ENCODE measurements around the gene NPSR1. TPM values are rescaled to one million over a fixed set of nuclear protein-coding genes. Genes with fewer than 3 reads are reported as not detected.
"Not testable (repeated sequence)": the region's sequence is repeated elsewhere in the genome, so short reads cannot be mapped to it uniquely, and the experiment has no call there.

The NPSR1 gene
- total and polyA plus RNA-seq, 5 donors from 2014 or later, result not detected

DNA sequence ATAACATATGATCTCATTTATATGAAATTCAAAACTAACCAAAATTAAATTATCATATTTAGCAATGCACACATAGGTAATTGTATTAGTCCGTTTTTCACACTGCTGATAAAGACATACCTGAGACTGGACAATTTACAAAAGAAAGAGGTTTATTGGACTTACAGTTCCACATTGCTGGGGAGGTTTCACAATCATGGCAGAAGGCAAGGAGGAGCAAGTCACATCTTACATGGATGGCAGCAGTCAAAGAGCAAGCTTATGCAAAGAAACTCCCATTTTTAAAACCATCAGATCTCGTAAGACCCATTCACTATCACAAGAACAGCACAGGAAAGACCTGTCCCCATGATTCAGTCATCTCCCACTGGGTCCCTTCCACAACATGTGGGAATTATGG, 200.4 kb downstream of the NPSR1 start:
- not testable (repeated sequence) for H3K27me3 ChIP-seq (ENCODE audit: control insufficient read depth, insufficient read depth, low read length); H3K36me3 Mint-ChIP-seq; H3K4me3 Mint-ChIP-seq; DNase-seq; H3K27ac ChIP-seq (ENCODE audit: insufficient read depth, low read length, poor library complexity, severe bottlenecking); H3K9me3 Mint-ChIP-seq; H3K4me1 ChIP-seq (ENCODE audit: control insufficient read depth, insufficient read depth, low read length, poor library complexity, severe bottlenecking); ATAC-seq (ENCODE audit: low read depth in 2 of 2); H3K9me3 ChIP-seq (ENCODE audit: control insufficient read depth in 2 of 2, low read length in 2 of 2); H3K36me3 ChIP-seq (ENCODE audit: control insufficient read depth, insufficient read depth, low read length); H3K4me1 Mint-ChIP-seq; H3K27me3 Mint-ChIP-seq; H3K4me3 ChIP-seq (ENCODE audit: low read depth, low read length)
- H3K27ac Mint-ChIP-seq, result peak overlapping the region in 1 of 3 donors; percentile 85

DNA sequence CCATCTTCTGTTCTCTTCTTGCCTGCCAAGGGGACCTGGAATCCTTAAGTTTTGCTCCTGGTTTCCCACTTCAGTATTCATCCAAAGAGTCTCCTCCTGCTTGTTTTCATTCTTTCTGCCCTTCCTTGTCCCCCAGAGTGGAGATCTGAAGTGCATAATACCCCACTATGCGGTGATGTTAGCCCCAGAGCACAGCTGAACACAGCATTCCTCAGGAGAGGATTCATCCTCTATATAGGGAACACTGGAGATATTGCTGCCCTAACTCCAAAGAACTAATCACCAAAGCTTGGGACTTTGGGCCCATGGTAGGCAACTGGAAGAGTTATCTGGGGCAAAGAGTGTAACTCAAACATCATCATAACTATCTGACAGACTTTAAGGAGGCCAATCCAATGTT, 201.3 kb downstream of the NPSR1 start:
- H3K36me3 ChIP-seq (ENCODE audit: control insufficient read depth, insufficient read depth, low read length); H3K4me3 ChIP-seq (ENCODE audit: low read depth, low read length); H3K4me1 ChIP-seq (ENCODE audit: control insufficient read depth, insufficient read depth, low read length, poor library complexity, severe bottlenecking); ATAC-seq (ENCODE audit: low read depth in 2 of 2); H3K9me3 ChIP-seq (ENCODE audit: control insufficient read depth in 2 of 2, low read length in 2 of 2); DNase-seq; H3K9me3 Mint-ChIP-seq; H3K27ac ChIP-seq (ENCODE audit: insufficient read depth, low read length, poor library complexity, severe bottlenecking); H3K4me3 Mint-ChIP-seq; H3K36me3 Mint-ChIP-seq; H3K4me1 Mint-ChIP-seq; H3K27ac Mint-ChIP-seq; H3K27me3 Mint-ChIP-seq; H3K27me3 ChIP-seq (ENCODE audit: control insufficient read depth, insufficient read depth, low read length): not testable (repeated sequence)

DNA sequence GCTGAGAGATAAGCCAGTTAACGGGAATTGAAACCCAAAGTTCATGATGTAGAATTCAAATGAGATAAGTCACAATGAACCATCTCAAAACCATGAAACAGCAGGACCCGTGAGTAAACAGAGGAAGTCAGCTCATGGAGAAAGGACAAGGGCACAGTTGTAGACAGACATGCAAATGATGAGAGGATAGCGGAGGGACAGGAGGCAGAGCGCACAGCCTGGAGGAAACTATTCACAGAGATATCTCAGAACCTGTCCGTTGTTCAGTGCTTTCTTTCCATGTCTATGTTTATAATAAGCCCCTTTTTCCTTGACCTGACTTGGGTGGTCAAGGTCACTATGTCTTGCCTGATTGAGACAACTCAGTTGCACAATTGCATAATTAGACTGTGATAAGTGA, 208.2 kb downstream of the NPSR1 start:
- H3K4me1 Mint-ChIP-seq; H3K36me3 ChIP-seq (ENCODE audit: control insufficient read depth, insufficient read depth, low read length); H3K4me3 Mint-ChIP-seq; DNase-seq; H3K4me3 ChIP-seq (ENCODE audit: low read depth, low read length); H3K9me3 ChIP-seq (ENCODE audit: control insufficient read depth in 2 of 2, low read length in 2 of 2); H3K27ac Mint-ChIP-seq; H3K27me3 ChIP-seq (ENCODE audit: control insufficient read depth, insufficient read depth, low read length); H3K27ac ChIP-seq (ENCODE audit: insufficient read depth, low read length, poor library complexity, severe bottlenecking); ATAC-seq (ENCODE audit: low read depth in 2 of 2); H3K4me1 ChIP-seq (ENCODE audit: control insufficient read depth, insufficient read depth, low read length, poor library complexity, severe bottlenecking); H3K27me3 Mint-ChIP-seq; H3K36me3 Mint-ChIP-seq; H3K9me3 Mint-ChIP-seq: not testable (repeated sequence)

DNA sequence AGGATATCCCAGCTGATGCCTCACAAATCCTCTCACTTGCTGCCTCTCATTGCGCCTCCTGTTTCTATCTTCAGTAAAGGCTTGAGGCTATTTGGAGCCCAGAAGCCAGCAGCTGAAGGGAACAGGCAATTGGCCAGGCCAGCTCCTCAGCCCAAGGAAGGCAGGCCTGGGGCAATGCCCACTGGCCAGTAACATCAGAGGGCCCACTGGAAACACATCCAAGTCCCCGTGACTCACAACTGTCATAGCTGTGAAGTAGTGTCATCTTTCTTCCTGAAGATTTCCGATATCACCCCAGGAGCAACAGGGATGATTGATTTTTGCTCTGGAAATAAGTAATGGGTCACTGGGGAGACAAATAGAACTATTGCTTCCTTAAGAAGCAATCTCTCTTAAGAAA, 209.3 kb downstream of the NPSR1 start:
- H3K27me3 Mint-ChIP-seq, result not testable (repeated sequence)

GRCh38 chr7:34868602-34869001, 210.6 kb downstream of the NPSR1 start:
- not testable (repeated sequence) for DNase-seq; H3K9me3 ChIP-seq (ENCODE audit: control insufficient read depth in 2 of 2, low read length in 2 of 2); ATAC-seq (ENCODE audit: low read depth in 2 of 2); H3K4me3 ChIP-seq (ENCODE audit: low read depth, low read length); H3K36me3 ChIP-seq (ENCODE audit: control insufficient read depth, insufficient read depth, low read length); H3K27ac ChIP-seq (ENCODE audit: insufficient read depth, low read length, poor library complexity, severe bottlenecking); H3K27ac Mint-ChIP-seq; H3K4me1 ChIP-seq (ENCODE audit: control insufficient read depth, insufficient read depth, low read length, poor library complexity, severe bottlenecking); H3K36me3 Mint-ChIP-seq; H3K4me1 Mint-ChIP-seq; H3K4me3 Mint-ChIP-seq; H3K27me3 ChIP-seq (ENCODE audit: control insufficient read depth, insufficient read depth, low read length); H3K27me3 Mint-ChIP-seq
- peaks cover 2 to 13% (median 5%) of the 10 kb centered on the region in 7 donors for H3K9me3 Mint-ChIP-seq

More for the DNA sequence above, 209.3 kb downstream of the NPSR1 start:
- not testable (repeated sequence) for H3K4me1 ChIP-seq (ENCODE audit: control insufficient read depth, insufficient read depth, low read length, poor library complexity, severe bottlenecking); H3K9me3 Mint-ChIP-seq; H3K36me3 Mint-ChIP-seq; H3K36me3 ChIP-seq (ENCODE audit: control insufficient read depth, insufficient read depth, low read length); H3K27ac ChIP-seq (ENCODE audit: insufficient read depth, low read length, poor library complexity, severe bottlenecking); H3K27ac Mint-ChIP-seq; H3K27me3 ChIP-seq (ENCODE audit: control insufficient read depth, insufficient read depth, low read length); H3K9me3 ChIP-seq (ENCODE audit: control insufficient read depth in 2 of 2, low read length in 2 of 2); H3K4me1 Mint-ChIP-seq; H3K4me3 Mint-ChIP-seq; ATAC-seq (ENCODE audit: low read depth in 2 of 2); H3K4me3 ChIP-seq (ENCODE audit: low read depth, low read length); DNase-seq

DNA sequence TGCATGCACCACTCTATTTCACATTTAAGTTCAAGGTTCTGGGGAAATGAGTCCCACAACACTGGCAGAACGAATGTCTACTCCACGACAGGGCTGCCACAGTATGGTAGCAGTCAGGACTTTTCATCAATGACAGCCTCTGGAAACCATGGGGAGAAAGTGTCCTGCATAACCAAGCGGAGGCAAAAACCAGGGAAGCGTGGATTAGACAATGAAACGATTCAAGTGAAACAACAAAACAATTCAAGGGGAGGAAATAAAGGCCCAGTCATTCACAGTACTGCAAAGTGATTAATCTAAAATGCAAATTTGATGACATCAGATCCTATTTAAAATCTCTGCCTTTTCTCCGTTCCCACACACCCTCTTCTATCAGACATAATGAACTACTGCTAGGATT, 211.0 kb downstream of the NPSR1 start:
- Mint-ChIP-seq H3K9me3 (peaks cover 2 to 13% (median 5%) of the 10 kb centered on the region in 7 donors), H3K4me1 (no peaks in the 10 kb centered on the region), H3K27ac (no peak overlapping the region), H3K36me3 (no peaks in the 10 kb centered on the region), H3K4me3 (no peak overlapping the region), H3K27me3 (peaks cover 4% of the 10 kb centered on the region)
- DNase-seq, result no peak
- Histone ChIP-seq H3K4me1 (ENCODE audit: control insufficient read depth, insufficient read depth, low read length, poor library complexity, severe bottlenecking) (no peaks in the 10 kb centered on the region), H3K9me3 (ENCODE audit: control insufficient read depth in 2 of 2, low read length in 2 of 2) (no peaks in the 10 kb centered on the region), H3K36me3 (ENCODE audit: control insufficient read depth, insufficient read depth, low read length) (no peaks in the 10 kb centered on the region), H3K27me3 (ENCODE audit: control insufficient read depth, insufficient read depth, low read length) (no peaks in the 10 kb centered on the region), H3K4me3 (ENCODE audit: low read depth, low read length) (no peak overlapping the region), H3K27ac (ENCODE audit: insufficient read depth, low read length, poor library complexity, severe bottlenecking) (no peak overlapping the region)
- no peak for ATAC-seq (ENCODE audit: low read depth in 2 of 2)

GRCh38 chr7:34870041-34870440, 212.0 kb downstream of the NPSR1 start:
- DNase-seq; H3K4me3 ChIP-seq (ENCODE audit: low read depth, low read length); H3K4me1 Mint-ChIP-seq; H3K4me1 ChIP-seq (ENCODE audit: control insufficient read depth, insufficient read depth, low read length, poor library complexity, severe bottlenecking); H3K27ac ChIP-seq (ENCODE audit: insufficient read depth, low read length, poor library complexity, severe bottlenecking); H3K36me3 Mint-ChIP-seq; ATAC-seq (ENCODE audit: low read depth in 2 of 2); H3K9me3 ChIP-seq (ENCODE audit: control insufficient read depth in 2 of 2, low read length in 2 of 2); H3K27me3 Mint-ChIP-seq; H3K36me3 ChIP-seq (ENCODE audit: control insufficient read depth, insufficient read depth, low read length); H3K4me3 Mint-ChIP-seq; H3K27me3 ChIP-seq (ENCODE audit: control insufficient read depth, insufficient read depth, low read length): not testable (repeated sequence)
- H3K27ac Mint-ChIP-seq, result peak overlapping the region in 1 of 3 donors; percentile 74
- peaks cover 2 to 13% (median 5%) of the 10 kb centered on the region in 7 donors for H3K9me3 Mint-ChIP-seq

DNA sequence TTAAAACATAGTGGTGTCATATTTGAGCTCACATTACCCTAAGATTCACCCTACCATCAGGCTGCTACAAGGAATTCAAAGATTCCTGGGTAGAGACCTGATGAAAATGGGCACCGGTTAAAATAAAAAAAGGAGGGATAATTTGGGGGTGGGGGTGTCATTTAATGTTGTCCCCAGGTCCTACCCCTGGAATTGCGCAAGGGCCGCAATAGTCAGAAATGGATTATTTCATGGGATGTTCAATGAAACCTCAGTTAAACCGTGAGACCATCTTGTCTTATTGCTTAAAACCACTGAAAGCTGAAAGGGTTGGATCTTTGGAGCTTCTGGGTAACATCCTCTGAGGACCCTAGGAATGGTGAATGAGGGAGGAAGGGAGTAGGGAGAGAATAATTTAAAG, 216.3 kb downstream of the NPSR1 start:
- H3K9me3 ChIP-seq (ENCODE audit: control insufficient read depth in 2 of 2, low read length in 2 of 2); H3K27ac Mint-ChIP-seq; H3K36me3 Mint-ChIP-seq; H3K4me1 Mint-ChIP-seq; H3K36me3 ChIP-seq (ENCODE audit: control insufficient read depth, insufficient read depth, low read length); H3K27me3 Mint-ChIP-seq; H3K4me1 ChIP-seq (ENCODE audit: control insufficient read depth, insufficient read depth, low read length, poor library complexity, severe bottlenecking); DNase-seq; H3K27ac ChIP-seq (ENCODE audit: insufficient read depth, low read length, poor library complexity, severe bottlenecking); H3K4me3 ChIP-seq (ENCODE audit: low read depth, low read length); ATAC-seq (ENCODE audit: low read depth in 2 of 2); H3K4me3 Mint-ChIP-seq; H3K27me3 ChIP-seq (ENCODE audit: control insufficient read depth, insufficient read depth, low read length): not testable (repeated sequence)
- H3K9me3 Mint-ChIP-seq, result peaks cover 2 to 13% (median 6%) of the 10 kb centered on the region in 7 donors
